ENCODE results near the gene DAPK1.

DAPK1 gene

DNA sequence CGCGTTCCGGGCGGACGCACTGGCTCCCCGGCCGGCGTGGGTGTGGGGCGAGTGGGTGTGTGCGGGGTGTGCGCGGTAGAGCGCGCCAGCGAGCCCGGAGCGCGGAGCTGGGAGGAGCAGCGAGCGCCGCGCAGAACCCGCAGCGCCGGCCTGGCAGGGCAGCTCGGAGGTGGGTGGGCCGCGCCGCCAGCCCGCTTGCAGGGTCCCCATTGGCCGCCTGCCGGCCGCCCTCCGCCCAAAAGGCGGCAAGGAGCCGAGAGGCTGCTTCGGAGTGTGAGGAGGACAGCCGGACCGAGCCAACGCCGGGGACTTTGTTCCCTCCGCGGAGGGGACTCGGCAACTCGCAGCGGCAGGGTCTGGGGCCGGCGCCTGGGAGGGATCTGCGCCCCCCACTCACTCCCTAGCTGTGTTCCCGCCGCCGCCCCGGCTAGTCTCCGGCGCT lies at the start of gene DAPK1:
Gene DAPK1, plus strand, starts transcription at position 264 of the 442 bp plus-strand sequence. CDS start 1,211 bp downstream, outside the sequence.
- no peak for DNase-seq (ENCODE audit: low read depth)

DNA sequence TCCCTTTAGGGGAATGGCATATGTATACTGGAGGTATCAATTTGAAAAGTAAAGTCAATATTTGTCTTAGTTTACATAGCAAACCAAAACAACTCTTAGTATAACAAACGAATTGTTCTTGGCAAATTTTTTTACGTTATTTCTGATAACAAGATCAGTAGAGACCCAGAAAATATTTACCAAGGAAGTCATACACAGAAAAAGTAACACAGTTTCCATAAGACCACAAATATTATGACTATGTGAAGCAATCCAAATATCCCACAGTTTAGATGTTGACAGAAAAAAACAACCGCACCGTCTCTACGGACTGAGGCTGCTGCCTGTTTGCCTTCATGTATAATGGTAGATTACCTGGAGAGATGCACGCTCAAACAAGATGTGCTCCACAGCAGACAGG lies 46.5 kb upstream of the DAPK1 start:
- no peak for DNase-seq (ENCODE audit: low read depth)

DNA sequence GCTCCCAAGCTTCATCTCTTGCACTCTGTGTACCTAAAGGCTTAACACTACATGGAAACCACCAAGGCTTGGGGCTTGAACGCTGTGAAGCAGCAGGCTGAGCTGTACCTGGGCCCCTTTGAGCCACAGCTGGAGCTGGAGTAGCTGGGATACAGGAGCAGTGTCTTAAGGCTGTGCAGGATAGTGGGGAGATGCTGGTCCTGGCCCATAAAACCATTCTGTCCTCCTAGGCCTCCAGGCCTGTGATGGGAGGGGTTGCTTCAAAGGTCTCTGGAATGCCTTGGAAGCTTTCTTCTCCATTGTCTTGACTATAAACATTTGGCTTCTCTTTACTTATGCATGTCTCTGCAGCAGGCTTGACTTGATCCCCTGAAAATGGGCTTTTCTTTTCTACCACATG lies 42.3 kb upstream of the DAPK1 start:
- no peak for DNase-seq (ENCODE audit: low read depth)

GRCh38 chr9:87461256-87461655 lies 36.4 kb upstream of the DAPK1 start:
- DNase-seq (ENCODE audit: low read depth), result no peak

GRCh38 chr9:87464110-87464991 lies 33.3 kb upstream of the DAPK1 start:
- DNase-seq (ENCODE audit: low read depth), result no peak

GRCh38 chr9:87464992-87465378 lies 32.7 kb upstream of the DAPK1 start:
- no peak for DNase-seq (ENCODE audit: low read depth)

- no peak for DNase-seq (ENCODE audit: low read depth)
These were observed 31.9 kb upstream of the DAPK1 start for GRCh38 chr9:87465816-87466215.

DNA sequence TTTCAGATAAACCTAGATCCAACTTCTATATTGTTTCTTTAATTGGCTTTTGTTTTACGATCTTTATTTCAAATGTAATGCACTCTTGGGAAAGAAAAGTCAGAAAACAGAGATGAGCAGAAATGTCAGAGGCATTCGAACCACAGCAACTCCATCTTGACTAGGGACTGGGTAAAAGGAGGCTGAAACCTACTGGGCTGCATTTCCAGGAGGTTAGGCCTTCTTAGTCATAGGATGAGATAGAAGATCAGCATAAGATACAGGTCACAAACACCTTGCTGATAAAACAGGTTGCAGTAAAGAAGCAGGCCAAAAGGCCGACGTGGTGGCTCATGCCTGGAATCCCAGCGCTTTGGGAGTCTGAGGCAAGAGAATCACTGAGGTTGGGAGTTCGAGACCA lies 30.5 kb upstream of the DAPK1 start:
- DNase-seq (ENCODE audit: low read depth), result no peak

GRCh38 chr9:87469793-87470465 lies 27.7 kb upstream of the DAPK1 start:
- no peak for DNase-seq (ENCODE audit: low read depth)

- DNase-seq (ENCODE audit: low read depth), result no peak
These were observed 25.9 kb upstream of the DAPK1 start for GRCh38 chr9:87471746-87472145.

- DNase-seq (ENCODE audit: low read depth), result no peak
These were observed 22.2 kb upstream of the DAPK1 start for GRCh38 chr9:87475463-87475862.

DNA sequence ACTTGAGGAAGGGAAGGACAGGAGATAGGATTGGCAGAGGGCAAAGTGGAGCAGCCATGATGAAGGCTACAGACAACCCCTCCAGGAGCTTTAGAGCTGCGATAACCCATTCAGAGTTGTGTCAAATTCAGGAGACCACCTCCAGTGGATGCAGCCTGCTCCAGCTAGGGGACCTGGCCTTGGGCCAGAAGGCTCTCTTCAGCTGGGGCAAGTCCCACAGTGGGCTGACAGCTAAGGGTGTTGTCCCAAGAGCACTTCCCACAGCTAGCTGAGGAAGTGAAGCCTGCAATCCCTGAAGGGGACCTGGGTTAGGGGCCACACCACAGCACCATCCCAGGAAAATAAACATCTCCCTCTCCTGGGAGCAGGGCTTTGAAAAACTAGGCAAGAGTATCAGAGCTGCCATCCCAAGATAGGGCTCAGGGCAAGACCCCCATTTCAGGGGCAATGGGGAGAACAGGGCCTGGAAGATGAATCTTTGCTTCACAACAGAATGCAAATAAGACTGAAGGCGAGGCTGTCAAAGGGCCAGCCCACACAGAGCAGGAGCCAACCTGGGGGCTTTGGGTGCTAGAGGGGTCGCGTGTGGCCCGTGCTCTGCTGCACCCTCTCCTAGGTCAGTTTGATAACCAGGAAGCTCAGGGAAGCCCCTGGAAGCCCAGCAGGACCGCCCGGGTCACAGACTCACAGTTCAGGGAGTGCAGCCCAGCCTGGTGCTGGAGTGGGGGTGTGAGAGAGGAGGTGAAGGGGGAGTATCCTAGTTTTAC lies 19.3 kb upstream of the DAPK1 start:
- no peak for DNase-seq (ENCODE audit: low read depth)

- DNase-seq (ENCODE audit: low read depth), result no peak
These were observed 17.9 kb upstream of the DAPK1 start for GRCh38 chr9:87479801-87480201.

GRCh38 chr9:87481890-87482855 lies 15.5 kb upstream of the DAPK1 start:
- no peak for DNase-seq (ENCODE audit: low read depth)

- no peak for DNase-seq (ENCODE audit: low read depth)
These were observed 7.4 kb upstream of the DAPK1 start for GRCh38 chr9:87490225-87490624.

- DNase-seq (ENCODE audit: low read depth), result no peak
These were observed 6.8 kb upstream of the DAPK1 start for GRCh38 chr9:87490907-87491306.

DNA sequence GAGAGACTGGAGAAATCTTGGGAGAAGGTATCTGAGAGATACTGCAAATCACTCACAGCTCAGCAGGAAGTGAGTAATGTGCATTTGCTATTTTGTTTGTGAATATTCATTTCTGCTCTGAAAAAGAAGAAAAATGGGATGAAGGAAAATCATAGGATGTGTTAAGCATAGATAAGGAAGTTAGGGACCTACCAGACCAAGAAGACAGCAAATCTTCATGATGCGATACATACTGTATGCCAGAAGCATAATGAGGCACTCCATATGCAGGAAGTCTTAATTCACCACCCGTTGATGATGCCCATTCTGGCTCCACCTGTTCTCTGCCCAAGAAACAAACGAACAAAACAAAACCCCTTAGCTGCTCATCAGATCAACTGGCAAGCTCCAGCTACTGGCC lies 6.1 kb upstream of the DAPK1 start:
- no peak for DNase-seq (ENCODE audit: low read depth)

- DNase-seq (ENCODE audit: low read depth), result no peak
These were observed 5.0 kb upstream of the DAPK1 start for GRCh38 chr9:87492642-87493041.

GRCh38 chr9:87494970-87495471 lies 2.6 kb upstream of the DAPK1 start:
- DNase-seq (ENCODE audit: low read depth), result no peak

GRCh38 chr9:87497080-87497603 lies 525 bp upstream of the DAPK1 start:
- no peak for DNase-seq (ENCODE audit: low read depth)
